Activated T-helper 9 cell treated with anti-CD3 and anti-CD28 coated beads, Interleukin-2, amount 50 U/mL, for 16 hours (primary cell): Measurements from ENCODE around the gene RTP5.

ENCODE experiments used
- DNase-seq: peaks from one replicate; pipeline ENCODE4 v3.0.0-alpha.2; 2020; ENCODE audit warnings: low read depth

Gene RTP5

DNA sequence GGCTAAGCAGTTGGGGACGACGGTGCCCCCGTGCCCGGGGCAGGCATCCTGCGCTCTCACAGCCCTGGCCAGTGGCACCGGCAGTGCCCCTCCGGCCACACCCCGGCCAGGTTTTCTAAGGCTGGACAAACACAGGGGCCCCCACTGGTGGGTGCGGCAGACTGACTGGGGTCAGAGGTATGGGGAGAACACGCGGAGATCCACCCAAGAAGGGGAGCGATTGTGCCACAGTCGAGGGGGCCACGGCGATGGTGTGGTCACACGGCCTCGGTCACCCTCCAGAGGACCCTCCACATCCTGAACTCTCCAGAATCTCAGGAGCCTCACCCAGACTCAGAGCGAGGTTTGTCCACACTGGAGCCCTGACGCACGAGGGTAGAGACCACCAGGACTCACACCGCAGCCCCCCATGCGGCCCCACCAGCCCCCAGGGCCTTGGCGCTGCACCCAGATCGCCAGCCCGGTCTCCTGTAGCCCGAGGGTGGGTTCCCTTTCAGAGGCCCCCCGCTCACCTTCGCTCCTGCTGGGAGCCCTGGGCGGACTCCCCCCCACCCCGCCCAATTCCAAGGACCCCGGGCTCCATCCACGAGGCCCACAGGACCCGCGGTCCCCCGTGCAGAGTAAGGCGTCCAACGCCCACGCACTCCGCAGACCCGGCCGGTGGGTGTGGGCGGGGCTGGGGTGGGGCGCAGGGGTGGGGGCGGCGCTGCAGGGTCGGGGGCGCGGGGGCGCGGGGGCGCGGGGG lies 26.0 kb upstream of the RTP5 start:
- DNase-seq = no peak

DNA sequence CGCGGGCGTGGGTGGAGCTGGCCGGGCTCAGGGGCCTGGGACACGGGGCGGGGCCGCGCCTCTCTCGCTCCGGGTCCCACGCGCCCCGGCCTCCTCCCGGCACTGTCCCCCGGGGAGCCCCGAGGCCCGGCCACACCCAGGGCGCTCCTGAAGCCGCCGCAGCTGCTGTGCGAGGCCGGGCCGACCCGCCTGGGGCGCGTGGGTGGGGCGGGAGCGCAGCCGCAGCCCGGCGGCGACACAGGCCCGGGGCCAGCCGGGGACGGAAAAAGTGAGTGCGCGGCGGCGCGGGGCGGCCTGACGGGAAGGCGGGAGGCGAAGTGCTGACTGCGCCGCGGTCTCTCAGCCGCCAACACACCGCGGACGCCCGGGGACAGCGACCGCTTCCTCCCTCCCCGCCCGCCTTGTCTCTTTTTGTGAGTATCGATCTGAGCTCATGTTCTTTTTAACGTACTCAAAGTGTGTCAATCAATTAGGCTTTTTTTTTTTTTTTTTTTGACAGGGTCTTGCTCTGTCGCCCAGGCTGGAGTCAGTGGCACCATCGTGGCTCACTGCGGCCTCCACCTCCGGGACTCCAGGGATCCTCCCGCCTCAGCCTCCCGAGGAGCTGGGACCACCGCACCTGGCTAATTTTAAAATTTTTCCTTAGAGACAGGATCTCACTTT lies 25.3 kb upstream of the RTP5 start:
- DNase-seq = peak; percentile 74

DNA sequence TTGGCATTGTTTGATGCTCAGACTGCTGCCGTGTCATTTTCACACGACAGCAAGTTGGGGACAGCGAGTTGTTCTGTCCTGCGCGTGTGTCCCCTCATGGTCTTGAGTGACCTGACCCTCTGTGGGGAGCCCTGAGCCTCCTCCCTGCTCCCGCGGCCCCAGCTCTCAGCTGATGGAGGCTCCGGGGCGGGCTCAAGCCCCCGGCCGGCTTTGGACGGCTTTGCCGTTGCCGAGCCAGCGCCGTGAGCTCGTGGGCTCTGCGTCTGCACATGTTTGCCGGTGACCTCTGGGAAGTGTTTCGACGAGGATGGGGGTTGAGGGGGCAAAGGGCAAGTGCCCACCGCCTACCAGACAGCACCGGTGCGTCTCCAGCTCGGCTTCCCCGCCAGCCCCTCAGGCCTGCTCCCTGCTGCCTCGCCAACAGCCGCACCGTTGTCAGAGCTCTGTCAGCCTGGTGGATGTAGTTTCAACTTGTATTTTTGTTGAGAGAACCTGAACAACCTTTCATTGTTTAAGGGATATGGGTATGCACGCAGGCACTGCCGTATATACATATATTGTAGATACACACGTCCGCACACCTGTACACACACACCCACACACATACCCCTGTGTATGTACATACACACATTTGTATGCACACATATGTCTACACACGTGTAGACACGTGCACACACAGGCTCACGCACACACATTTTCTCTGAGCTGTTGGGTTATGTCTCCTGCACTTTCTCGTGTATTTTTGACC lies 24.5 kb upstream of the RTP5 start:
- no peak for DNase-seq

DNA sequence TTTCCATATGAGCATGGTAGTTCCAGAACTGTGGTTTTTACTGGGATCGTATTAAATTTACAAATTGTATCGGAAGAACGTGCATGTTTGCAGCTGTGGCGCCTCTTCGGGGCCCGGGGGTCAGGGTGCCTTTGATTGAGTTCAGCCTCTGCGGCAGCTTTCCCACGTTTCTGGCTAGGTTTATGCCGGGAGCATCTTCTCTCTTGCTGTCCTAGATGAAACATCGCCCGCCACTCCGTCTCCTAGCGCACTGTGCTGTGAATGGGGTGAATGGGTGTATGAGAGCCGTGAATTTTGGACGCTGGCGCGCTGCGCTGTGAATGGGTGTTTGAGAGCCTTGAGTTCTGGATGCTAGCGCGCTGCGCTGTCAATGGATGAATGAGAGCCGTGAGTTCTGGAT lies 23.1 kb upstream of the RTP5 start:
- DNase-seq = no peak

DNA sequence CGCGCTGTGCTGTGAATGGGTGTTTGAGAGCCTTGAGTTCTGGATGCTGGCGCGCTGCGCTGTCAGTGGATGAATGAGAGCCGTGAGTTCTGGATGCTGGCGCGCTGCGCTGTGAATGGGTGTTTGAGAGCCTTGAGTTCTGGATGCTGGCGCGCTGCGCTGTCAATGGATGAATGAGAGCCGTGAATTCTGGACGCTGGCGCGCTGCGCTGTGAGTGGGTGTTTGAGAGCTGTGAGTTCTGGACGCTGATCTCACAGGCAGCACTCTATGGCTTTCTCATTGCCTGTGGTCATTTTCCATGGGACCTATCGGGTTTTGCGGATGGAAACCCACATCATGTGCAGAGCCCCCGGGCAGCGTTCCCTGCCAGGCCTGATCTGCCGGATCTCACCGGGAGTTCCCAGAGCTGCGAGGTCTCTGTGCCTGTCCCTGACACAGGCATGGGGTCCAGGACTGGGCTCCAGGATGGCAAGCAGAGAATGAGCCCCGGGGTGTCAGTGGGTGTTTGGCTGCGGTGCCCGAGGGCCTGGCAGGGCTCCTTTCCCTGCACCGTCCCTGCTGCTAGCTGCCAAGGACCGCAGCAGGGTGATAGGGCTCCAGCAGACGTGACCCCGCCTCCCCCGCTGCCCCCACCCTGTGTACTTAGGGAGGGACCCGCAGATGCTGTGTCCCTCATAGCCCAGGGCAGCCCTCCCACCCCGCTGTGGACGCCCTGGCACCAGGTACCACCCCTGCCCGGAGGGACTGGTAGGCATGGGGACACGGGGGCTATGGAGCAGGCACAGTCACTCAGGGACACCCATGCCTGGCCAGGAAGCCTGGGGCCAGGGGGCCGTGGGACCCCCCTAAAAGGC lies 20.5 kb upstream of the RTP5 start:
- DNase-seq = no peak

DNA sequence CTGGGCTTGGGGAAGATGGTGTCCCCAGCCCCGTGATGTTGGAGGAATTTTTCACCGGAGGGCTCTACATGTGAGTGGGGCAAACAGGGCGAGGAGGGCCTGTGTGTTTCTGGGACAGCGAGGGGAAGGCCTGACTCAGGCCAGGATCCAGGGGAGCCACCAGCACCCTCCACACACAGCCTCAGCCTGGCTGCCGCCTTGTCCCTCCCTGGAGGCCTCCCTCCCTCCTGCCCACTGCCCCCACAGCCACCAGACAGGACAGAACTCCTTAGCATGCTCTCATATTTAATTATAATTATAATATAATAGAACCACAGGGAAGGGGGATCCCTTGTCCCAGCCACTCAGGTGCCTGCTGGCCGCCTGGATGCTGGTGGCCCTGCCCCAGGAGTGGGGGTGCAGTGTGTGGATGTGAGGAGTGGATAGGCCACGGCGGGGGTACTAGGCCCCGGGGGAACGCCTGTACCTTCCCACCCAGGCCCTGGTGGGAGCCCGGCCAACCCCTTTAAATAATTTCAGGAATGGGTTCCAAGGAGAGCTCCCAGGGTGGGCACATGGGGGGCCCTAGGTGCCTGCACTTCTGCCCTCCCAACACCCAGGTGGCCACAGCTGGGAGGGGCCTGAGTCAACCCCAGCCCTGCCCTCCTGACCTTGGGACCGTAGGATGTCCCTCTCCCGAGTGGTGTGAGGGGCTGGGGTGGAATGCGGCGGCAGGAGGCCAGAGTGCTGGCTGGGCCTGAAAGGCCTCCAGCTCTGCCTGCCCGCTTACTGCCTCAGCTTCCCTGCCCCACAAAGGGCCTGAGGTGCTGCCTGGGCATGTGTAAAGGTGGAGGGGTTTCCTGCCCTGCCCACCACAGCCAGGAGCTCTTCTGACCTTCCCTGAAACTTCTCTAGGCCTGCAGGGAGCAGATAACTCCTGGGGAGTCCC lies 19.6 kb upstream of the RTP5 start:
- DNase-seq = no peak

DNA sequence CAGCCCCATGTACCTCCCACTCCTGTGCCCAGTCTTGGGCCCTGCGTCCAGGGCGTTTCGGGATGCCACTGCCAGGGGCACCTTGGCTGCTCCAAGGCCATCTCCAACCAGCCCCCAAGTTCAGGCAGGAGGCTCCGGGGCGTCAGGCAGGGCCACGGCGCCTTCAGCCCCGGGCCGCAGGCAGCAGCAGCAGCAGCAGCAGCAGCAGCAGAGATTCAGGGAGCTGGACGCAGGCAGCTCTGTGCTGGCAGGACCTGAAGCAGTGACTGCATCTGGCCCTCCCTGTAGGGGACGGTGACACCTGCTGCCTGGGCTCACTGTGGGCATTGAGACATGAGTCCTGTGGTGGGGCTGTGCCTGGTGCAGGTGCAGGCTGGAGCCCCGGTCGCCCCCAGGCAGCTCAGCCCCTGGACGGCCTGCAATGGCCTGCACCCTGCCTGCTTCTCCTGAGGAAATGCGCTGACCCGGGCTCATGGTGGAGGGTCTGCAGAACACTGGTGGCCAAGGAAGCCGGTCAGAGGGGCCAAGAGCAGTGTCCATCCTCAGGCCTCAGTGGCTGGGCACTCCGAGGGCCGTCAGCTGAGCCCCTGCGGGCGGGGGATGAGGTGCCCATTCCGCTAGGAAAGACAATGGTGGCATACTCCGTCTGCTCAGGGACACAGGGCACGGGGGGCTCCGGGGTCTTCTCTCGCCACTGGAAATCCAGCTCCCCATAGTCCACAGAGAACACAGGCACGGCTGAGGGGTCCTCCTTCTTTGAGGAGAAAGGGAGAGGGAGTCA lies 18.8 kb upstream of the RTP5 start:
- DNase-seq = no peak

DNA sequence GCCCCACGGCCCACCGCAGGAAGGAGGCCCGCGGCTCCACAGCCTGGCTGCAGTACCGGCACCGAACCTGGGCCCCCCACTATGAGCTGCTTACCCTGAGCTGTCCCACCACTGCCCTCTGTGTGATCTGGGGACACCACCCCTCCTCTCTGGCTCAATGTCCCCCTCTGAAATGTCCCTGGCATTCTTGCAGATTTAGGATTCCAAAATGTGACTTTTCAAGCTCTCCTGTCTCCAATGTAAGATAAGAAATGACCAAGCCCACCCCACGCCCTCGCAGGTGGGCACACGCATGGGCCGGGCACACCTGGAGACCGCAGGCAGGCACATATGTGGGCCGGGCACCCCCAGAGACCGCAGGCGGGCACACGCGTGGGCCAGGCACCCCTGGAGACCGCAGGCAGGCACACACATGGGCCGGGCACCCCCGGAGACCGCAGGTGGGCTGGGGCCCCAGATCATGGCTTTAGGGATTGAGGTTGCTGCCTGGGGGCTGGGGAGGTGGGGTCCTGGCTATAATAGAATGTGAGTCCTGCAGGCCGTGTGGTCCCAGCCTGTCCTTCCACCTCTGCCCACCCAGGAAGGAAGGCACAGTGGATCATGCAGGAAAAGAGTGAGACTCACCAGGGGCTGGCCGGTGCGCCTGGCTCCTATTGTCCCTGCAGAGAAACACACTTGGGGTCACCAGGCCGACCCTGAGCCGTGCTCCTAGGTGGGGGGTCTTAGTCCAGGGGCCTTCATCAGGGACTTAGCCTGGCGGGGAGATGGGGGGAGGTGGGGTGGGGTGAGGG lies 18.0 kb upstream of the RTP5 start:
- DNase-seq = no peak

DNA sequence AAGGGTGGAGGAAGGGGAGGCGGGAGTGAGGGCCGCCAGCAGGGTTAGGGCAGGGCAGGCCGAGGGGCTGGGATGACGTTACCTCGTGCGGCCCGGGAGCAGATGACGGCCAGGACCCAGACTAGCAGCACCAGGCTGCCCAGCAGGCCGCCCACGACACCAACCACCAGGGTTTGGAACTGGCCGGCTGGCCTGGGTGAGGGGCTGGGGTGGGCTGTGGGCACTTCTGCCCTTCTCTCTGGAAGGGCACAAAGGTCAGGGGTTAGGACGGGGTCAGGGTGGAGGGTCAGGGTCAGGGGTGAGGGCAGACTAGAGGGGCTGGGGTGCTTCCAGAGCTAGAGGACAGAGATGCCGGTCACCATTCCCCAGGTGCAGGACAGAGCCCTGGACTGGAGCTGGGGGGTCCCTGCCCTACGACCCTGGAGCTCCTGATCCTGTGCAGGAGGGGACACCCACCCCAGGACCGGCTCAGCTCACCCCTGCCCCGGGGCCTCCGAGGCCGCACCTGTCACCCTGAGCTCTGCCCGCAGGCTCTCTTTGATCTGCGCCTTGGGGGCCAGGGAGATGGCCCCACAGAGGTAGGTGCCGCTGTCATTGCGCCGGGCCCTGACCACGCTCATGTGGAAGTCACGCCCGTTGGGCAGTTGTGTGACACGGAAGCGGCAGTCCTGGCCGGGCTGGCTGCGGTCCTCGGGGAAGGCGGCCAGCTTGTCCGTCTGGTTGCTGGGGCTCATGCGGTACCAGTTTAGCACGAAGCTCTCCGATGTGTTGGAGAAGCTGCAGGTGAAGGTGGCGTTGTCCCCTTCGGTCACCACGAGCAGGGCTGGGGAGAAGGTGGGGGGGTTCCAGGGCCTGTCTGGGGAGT lies 17.2 kb upstream of the RTP5 start:
- no peak for DNase-seq

DNA sequence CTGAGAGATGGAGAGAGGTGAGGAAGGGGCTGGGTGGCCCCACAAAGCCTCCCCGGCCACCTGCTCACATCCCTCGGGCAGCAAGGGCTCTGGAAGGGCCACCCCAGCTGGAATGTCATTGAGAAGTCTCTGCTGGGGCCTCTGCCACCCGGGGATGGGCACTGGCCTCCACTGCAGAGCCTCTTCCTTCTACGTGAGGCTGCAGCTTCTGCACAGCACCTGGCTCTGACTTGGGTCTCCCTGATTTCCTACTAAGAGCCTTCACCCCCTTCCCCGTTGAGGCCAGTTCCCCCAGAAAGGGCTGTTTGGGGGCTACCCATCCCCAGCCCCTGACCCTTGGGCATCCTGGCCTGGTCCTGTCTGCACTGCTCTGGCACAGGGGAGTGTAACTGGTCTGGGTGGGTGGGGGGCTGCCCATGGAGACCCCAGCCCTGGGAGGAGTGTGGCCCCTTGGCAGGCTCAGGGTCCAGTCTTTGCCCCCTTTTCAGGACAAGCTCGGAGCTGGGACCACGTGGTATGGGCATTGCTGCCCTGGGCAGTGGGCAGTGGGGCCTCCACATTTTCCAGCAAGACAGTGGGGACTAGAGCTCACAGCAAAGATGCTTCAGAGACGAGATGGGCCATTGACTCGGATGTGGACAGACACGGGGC lies 16.4 kb upstream of the RTP5 start:
- no peak for DNase-seq

DNA sequence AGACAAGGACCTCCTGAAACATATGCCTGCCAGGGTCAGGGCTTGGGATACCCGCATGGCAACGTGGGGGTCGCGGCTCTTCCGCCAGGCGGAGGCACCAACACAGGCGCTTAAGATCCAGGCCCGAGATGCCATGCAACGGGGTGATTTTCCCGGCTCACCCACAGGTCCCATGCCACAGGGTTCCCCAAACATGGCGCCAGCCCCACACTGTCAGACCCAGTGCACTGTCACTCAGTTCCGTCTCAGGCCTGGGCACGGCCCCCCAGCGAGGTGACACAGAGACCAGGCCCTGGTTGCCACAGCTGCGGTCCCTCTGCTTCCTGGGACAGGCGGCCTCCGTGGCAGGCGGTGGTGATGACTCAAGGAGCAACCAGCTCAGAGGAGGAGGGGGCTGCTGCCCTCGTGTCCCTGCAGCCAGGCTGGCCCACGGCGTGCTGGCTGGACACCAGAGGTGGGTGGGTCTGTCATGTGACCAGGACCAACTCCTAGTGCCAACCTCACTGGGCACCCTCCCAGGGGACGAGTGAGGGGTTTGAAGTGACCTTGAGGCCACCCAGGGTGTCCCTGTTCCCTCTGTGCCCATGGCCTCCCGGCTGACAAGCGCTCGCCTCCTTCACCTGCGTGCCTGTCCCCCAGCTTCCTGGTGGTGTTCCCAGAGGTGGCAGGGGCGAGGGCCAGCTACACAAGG lies 15.7 kb upstream of the RTP5 start:
- no peak for DNase-seq

DNA sequence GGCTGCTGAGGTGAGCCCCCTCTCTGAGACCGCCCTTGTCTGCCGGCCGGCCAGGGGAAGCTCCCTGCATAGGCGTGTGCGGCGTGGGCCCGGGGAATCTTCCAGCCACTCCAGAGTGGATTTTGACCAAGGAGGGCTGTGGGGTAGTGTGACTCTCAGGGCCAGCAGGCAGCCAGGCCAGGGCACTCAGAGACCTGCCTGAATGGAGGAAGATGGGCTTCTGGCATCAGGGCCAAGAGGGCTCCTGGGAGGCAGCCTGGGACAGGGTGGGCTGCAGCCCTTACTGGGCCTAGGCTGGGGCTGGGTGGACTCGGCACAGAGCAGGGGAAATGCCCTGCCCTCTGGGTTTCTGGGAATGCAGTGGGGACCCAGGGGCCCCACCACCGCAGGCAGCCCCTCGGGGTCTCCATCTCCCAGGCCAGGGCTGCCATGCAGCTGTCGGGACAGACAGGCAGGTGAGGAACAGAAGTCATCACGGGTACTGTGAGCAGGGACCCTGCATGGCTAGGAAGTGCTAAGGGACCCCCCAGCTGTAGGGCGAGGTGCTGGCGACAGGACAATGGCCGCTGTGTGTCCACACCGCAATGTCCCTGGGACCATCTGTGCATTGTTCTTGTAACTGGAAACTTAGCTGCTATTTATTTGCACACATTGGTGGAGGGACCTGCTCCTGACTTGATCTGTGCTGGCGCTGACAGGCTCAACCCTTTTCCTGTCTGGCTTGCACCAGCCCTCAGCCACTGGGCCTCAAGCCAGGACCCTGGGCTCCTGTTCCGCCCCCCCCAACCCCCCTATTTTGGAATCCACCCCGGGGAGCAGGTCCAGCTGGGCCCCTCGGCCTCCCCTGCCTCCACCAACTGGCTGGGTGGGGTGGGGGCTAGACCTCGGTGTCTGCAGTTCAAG lies 14.9 kb upstream of the RTP5 start:
- no peak for DNase-seq

DNA sequence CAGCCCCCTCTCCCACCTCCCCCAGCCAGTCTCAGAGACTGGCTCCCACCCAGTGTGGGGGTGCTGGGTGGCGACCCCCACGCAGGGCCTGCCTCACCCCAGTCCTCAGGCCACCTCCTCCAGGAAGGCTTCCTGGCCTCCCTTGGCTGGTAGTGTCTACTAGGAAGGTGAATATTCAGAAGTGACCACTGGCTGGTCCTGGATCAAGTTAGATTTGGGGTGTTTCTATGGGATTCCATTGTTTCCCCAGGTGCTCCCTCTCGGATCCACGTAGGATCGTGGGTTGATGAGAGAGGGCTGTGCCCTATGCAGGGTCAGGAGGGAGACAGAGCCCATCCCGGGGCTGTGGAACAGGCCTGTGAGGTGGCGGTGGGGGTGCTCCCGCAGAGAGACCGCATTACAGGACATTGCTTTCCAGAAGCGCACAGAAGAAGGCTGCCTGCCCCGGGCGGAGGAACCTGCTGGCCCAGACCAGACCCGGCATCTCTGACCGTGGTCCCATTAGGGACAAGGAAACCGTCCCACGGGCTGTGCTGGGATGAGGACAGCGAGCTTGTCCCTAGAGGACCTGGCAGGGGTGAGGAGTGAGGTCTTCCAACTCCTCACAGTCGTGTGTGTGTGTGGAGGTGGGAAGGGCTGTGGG lies 14.2 kb upstream of the RTP5 start:
- no peak for DNase-seq

DNA sequence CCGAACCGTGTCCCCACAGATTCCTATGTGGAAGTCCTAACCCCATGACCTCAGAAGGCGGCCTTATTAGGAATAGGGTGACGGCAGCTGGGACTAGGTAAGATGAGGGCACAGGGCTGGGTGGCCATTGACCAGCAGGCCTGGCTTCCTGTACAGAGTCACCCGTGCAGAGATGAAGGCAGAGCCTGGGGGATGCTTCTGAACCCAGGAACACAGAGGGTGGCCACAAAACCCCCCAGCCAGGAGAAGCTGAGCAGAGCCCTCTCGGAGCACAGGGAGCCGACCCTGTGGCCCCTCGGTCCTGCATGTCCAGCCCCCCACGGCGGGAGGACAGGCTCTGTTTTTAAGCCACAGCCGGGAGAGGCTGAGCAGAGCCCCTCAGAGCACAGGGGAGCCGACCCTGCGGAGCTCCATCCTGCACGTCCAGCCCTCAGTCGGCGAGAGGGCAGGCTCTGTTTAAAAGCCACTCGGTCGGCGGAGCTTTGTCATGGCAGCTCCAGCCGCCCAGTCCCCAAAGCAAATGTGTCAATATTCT lies 13.6 kb upstream of the RTP5 start:
- no peak for DNase-seq

DNA sequence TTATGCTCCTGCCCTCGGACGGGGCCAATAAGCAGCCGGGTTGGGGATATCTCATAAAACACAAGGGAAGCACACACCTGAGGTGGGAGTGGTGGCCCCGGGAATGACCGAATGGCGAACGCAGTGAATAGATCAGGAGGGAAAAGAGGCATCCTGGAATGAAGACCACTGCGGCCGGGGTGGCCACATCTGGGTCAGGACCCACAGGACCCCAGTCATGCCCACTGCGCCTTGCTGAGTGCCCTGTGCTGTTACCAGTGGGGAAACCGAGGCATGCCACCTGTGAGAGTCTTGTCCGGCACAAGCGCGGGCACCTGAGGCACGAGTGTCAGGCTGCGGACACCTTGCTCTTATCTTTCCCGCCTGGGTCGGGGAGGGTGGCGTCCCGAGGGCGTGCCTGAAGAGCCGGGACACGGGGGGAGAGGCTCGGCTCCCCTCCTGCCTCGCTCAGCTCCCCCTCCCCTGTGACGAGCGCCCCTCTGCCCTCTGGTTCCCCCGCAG lies 12.4 kb upstream of the RTP5 start:
- DNase-seq = no peak
